OCI-M2 (cell line): Measurements from ENCODE around the gene EFCAB5.
"Not testable (repeated sequence)": the region's sequence is repeated elsewhere in the genome, so short reads cannot be mapped to it uniquely, and the experiment has no call there.

Experiments
- DNase-seq: peaks from one replicate; lab custom pipeline; 2025; ENCODE audit not compliant: unreplicated experiment; lab: John Stamatoyannopoulos, UW

The EFCAB5 gene

GRCh38 chr17:29941334-29941733 lies at the start of gene EFCAB5:
Gene EFCAB5, plus strand, starts transcription at chr17:29941634. Its CDS starts 163 bp downstream, at chr17:29941797.
- DNase-seq, result no peak

- no peak for DNase-seq
Measured at GRCh38 chr17:29892201-29892600, 49.2 kb upstream of the EFCAB5 start.

GRCh38 chr17:29897136-29897535 lies 44.3 kb upstream of the EFCAB5 start:
- not testable (repeated sequence) for DNase-seq

- no peak for DNase-seq
Measured at GRCh38 chr17:29903471-29903870, 38.0 kb upstream of the EFCAB5 start.

- DNase-seq, result no peak
Measured at GRCh38 chr17:29905086-29905878, 36.2 kb upstream of the EFCAB5 start.

- DNase-seq, result no peak
Measured at GRCh38 chr17:29905879-29906167, 35.6 kb upstream of the EFCAB5 start.

GRCh38 chr17:29906969-29907368 lies 34.5 kb upstream of the EFCAB5 start:
- DNase-seq, result no peak

GRCh38 chr17:29909236-29910003 lies 32.0 kb upstream of the EFCAB5 start:
- no peak for DNase-seq

GRCh38 chr17:29911641-29912177 lies 29.7 kb upstream of the EFCAB5 start:
- DNase-seq, result no peak

- no peak for DNase-seq
Measured at GRCh38 chr17:29914819-29915537, 26.5 kb upstream of the EFCAB5 start.

GRCh38 chr17:29918016-29918415 lies 23.4 kb upstream of the EFCAB5 start:
- DNase-seq, result no peak

- no peak for DNase-seq
Measured at GRCh38 chr17:29918922-29919856, 22.2 kb upstream of the EFCAB5 start.

GRCh38 chr17:29924786-29925185 lies 16.6 kb upstream of the EFCAB5 start:
- no peak for DNase-seq

- no peak for DNase-seq
Measured at GRCh38 chr17:29927546-29927945, 13.9 kb upstream of the EFCAB5 start.

- DNase-seq, result no peak
Measured at GRCh38 chr17:29929006-29929532, 12.4 kb upstream of the EFCAB5 start.

- no peak for DNase-seq
Measured at GRCh38 chr17:29929533-29930408, 11.7 kb upstream of the EFCAB5 start, which contains the start of gene SSH2. Gene SSH2, minus strand, starts transcription at chr17:29930228. Its CDS starts 228 bp downstream, at chr17:29930000.

GRCh38 chr17:29930409-29931010 lies 10.9 kb upstream of the EFCAB5 start:
- DNase-seq, result no peak

GRCh38 chr17:29931231-29931932 lies 10.1 kb upstream of the EFCAB5 start:
- peak; percentile 45 for DNase-seq
